Esophagus (tissue), 2 donors: ENCODE results near the gene SDHAF3. TPM values are rescaled to one million over a fixed set of nuclear protein-coding genes. Genes with fewer than 3 reads are reported as not detected.

Experiments
- H3K27ac ChIP-seq, 2 donors: one replicate each; pipeline ENCODE4 v1.5.1; 2013; ENCODE audit warnings: low read depth in 2 of 2, mild to moderate bottlenecking in 2 of 2, inconsistent platforms in 1 of 2, low read length in 1 of 2, moderate library complexity in 1 of 2
- H3K27me3 ChIP-seq, 2 donors: one replicate each; pipeline ENCODE4 v1.6.1; 2013; ENCODE audit warnings: low read length in 2 of 2, control low read depth in 1 of 2, mild to moderate bottlenecking in 1 of 2; ENCODE audit not compliant: insufficient read depth in 2 of 2, control insufficient read depth in 1 of 2
- H3K36me3 ChIP-seq, 2 donors: one replicate each; pipeline ENCODE4 v1.6.1; 2013; ENCODE audit warnings: low read length in 1 of 2; ENCODE audit not compliant: control insufficient read depth in 2 of 2, insufficient read depth in 2 of 2
- H3K4me1 ChIP-seq, 2 donors: one replicate each; pipeline ENCODE4 v1.6.1; 2013; ENCODE audit warnings: low read length in 1 of 2; ENCODE audit not compliant: control insufficient read depth in 2 of 2, insufficient read depth in 2 of 2
- H3K4me3 ChIP-seq, 2 donors: one replicate each; pipeline ENCODE4 v1.5.1; 2013; ENCODE audit warnings: low read length in 2 of 2, mild to moderate bottlenecking in 2 of 2, low read depth in 1 of 2, moderate library complexity in 1 of 2
- H3K9me3 ChIP-seq, 2 donors: one replicate each; pipeline ENCODE4 v1.6.1; 2013; ENCODE audit warnings: mild to moderate bottlenecking in 2 of 2, low read depth in 1 of 2, low read length in 1 of 2, moderate library complexity in 1 of 2; ENCODE audit not compliant: control insufficient read depth in 2 of 2, insufficient read depth in 1 of 2
- WGBS, 2 donors: extraction: QIAGEN DNeasy Blood & Tissue Kit; methylation state at CpG; one replicate each; pipeline ENCODE4 v1.1.7; 2013; 5-methylcytosine and 5-hydroxymethylcytosine counted together
- polyA plus RNA-seq, 2 donors: library from polyadenylated mRNA; stranded (reverse); fragments of 200-250 nt; gene quantifications; one replicate each; pipeline ENCODE4 v1.2.3, GENCODE V29; 2013
- donor health status: healthy with polysubstance abuse.
- donor health status: Bipolar disorder and iron deficiency.

The SDHAF3 gene
- polyA plus RNA-seq, 2 donors, result 5.5 to 10.1 TPM

DNA sequence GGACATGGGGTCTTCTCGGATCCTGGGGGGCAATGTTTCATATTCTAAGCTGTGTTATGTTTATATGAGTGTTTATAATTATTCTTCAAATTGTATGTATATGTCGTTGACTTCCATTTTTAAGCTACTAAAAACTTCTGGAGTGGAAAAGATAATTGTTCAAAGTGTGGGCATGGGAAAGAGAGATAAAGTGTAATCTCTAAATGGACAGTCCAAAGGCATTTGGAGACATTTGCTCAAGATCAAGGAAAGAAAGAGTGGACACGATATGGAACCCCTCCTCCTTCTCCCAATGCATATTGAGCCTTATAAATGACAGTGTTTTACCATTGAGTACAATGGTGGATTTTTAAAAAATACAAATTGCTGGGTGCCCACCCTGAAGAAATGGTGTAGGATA, 81.1 kb downstream of the SDHAF3 start:
- H3K27ac ChIP-seq, result no peak overlapping the region
- no peaks in the 10 kb centered on the region for H3K4me1 ChIP-seq
- H3K27me3 ChIP-seq, result no peaks in the 10 kb centered on the region
- WGBS, 2 donors, result 66 to 67% methylated on average over 3 of the region's 3 CpGs
- H3K36me3 ChIP-seq, result no peaks in the 10 kb centered on the region
- no peak overlapping the region for H3K4me3 ChIP-seq
- no peaks in the 10 kb centered on the region for H3K9me3 ChIP-seq

- Histone ChIP-seq H3K36me3 (no peaks in the 10 kb centered on the region), H3K9me3 (no peaks in the 10 kb centered on the region), H3K27ac (no peak overlapping the region), H3K4me3 (no peak overlapping the region), H3K27me3 (no peaks in the 10 kb centered on the region), H3K4me1 (no peaks in the 10 kb centered on the region)
- 76 to 90% methylated on average over 2 of the region's 2 CpGs for WGBS, 2 donors
Observed at GRCh38 chr7:97200018-97200417, 82.5 kb downstream of the SDHAF3 start.

- WGBS, 2 donors, result 75 to 77% methylated on average over 2 of the region's 2 CpGs
- Histone ChIP-seq H3K36me3 (no peaks in the 10 kb centered on the region), H3K9me3 (no peaks in the 10 kb centered on the region), H3K4me1 (no peaks in the 10 kb centered on the region), H3K27ac (no peak overlapping the region), H3K27me3 (no peaks in the 10 kb centered on the region), H3K4me3 (no peak overlapping the region)
Observed at GRCh38 chr7:97203957-97204356, 86.5 kb downstream of the SDHAF3 start.

- Histone ChIP-seq H3K27ac (no peak overlapping the region), H3K9me3 (no peaks in the 10 kb centered on the region)
- 65 to 67% methylated on average over 3 of the region's 3 CpGs for WGBS, 2 donors
Observed at GRCh38 chr7:97204821-97205220, 87.3 kb downstream of the SDHAF3 start.

GRCh38 chr7:97215556-97215955, 98.1 kb downstream of the SDHAF3 start:
- H3K4me1 ChIP-seq, result no peaks in the 10 kb centered on the region
- WGBS, 2 donors, result 42 to 48% methylated on average over 7 of the region's 7 CpGs
- no peaks in the 10 kb centered on the region for H3K36me3 ChIP-seq
- H3K27me3 ChIP-seq, result no peaks in the 10 kb centered on the region
- no peak overlapping the region for H3K4me3 ChIP-seq
- H3K27ac ChIP-seq, result no peak overlapping the region
- H3K9me3 ChIP-seq, result no peaks in the 10 kb centered on the region

More at GRCh38 chr7:97204821-97205220, 87.3 kb downstream of the SDHAF3 start:
- Histone ChIP-seq H3K4me1 (no peaks in the 10 kb centered on the region), H3K4me3 (no peak overlapping the region), H3K27me3 (no peaks in the 10 kb centered on the region), H3K36me3 (no peaks in the 10 kb centered on the region)

DNA sequence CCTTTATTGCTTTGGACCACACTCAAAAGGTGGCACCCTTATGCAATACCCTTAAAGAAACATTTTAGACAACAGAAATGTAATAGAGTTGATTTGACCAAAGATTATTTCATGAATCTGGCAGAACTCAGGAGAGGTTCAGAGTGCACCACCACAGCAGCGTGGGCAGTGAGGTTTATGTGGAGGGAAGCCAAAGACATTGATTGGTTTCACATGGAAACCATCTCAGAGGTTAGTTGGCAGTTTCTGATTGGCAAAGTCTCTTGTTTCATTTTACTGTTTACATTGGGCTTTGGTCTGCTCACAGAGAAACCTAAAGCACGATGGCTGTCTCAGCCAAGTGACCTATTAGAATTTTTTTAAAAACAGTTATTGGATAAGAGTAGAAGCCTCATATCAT, 101.3 kb downstream of the SDHAF3 start:
- Histone ChIP-seq H3K36me3 (no peaks in the 10 kb centered on the region), H3K27me3 (no peaks in the 10 kb centered on the region)
- WGBS, 2 donors, result 18 to 22% methylated on average over 2 of the region's 2 CpGs

DNA sequence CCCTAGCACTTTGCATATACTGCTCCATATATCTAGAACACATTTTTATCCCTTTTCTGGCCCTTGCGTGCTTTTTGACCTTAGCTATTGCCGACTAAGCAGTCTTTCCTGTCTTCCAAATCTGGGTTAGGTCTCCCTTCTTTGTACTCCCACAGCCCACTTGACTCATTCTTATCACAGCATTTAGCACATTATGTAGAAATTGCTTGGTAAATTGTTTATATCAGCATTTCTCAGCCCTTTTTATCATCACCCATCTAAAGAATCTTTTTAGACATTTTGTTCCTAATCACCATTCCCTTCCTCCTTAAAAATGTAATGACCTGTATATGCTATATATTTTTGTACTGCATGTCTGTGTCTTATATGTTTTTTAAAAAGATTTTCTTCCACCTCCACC, 101.7 kb downstream of the SDHAF3 start:
- H3K27ac ChIP-seq, result no peak overlapping the region
- H3K4me1 ChIP-seq, result no peaks in the 10 kb centered on the region
- H3K27me3 ChIP-seq, result no peaks in the 10 kb centered on the region
- 81 to 82% methylated on average over 2 of the region's 2 CpGs for WGBS, 2 donors
- H3K4me3 ChIP-seq, result no peak overlapping the region
- no peaks in the 10 kb centered on the region for H3K36me3 ChIP-seq
- H3K9me3 ChIP-seq, result no peaks in the 10 kb centered on the region

More for the DNA sequence above, 101.3 kb downstream of the SDHAF3 start:
- H3K4me3 ChIP-seq, result no peak overlapping the region
- H3K4me1 ChIP-seq, result no peaks in the 10 kb centered on the region
- H3K9me3 ChIP-seq, result no peaks in the 10 kb centered on the region
- H3K27ac ChIP-seq, result no peak overlapping the region

DNA sequence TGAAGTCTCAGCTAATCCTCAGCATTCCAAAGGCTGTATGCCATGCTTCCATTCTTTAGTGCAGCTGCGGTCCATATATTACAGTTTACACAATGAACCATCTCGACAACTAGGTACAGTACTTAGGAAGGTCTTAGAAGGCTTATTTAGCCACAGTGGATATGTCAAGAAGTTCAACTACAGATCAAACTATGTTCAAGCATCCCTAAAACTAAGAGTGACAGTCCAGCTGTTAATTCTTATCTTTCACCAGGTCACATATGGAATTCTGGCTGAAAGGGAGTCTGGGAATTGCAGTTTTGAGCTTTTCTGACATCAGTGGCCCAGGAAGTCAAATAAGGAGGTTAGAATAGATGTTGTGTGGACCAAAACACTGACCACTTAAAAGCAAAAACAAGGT, 106.8 kb downstream of the SDHAF3 start:
- WGBS, 2 donors, result 74 to 77% methylated on average over 2 of the region's 2 CpGs
- H3K27ac ChIP-seq, result no peak overlapping the region
- no peaks in the 10 kb centered on the region for H3K9me3 ChIP-seq
- H3K27me3 ChIP-seq, result no peaks in the 10 kb centered on the region
- H3K4me3 ChIP-seq, result no peak overlapping the region
- no peaks in the 10 kb centered on the region for H3K36me3 ChIP-seq
- H3K4me1 ChIP-seq, result no peaks in the 10 kb centered on the region

- no peaks in the 10 kb centered on the region for H3K27me3 ChIP-seq
- no peak overlapping the region for H3K27ac ChIP-seq
- WGBS, 2 donors, result 61 to 75% methylated on average over 3 of the region's 3 CpGs
- H3K4me3 ChIP-seq, result no peak overlapping the region
- no peaks in the 10 kb centered on the region for H3K4me1 ChIP-seq
- peaks cover 0 to 4% of the 10 kb centered on the region in 2 donors for H3K9me3 ChIP-seq
- no peaks in the 10 kb centered on the region for H3K36me3 ChIP-seq
Observed at GRCh38 chr7:97226541-97226940, 109.0 kb downstream of the SDHAF3 start.
